Measurements from ENCODE around the gene PPP1R17. TPM values are rescaled to one million over a fixed set of nuclear protein-coding genes. Genes with fewer than 3 reads are reported as not detected.
A peak's percentile ranks its signal among the peaks of the same experiment; 100 is the strongest.

The PPP1R17 gene
- total RNA-seq, 1 donor from 2014 or later: not detected

DNA sequence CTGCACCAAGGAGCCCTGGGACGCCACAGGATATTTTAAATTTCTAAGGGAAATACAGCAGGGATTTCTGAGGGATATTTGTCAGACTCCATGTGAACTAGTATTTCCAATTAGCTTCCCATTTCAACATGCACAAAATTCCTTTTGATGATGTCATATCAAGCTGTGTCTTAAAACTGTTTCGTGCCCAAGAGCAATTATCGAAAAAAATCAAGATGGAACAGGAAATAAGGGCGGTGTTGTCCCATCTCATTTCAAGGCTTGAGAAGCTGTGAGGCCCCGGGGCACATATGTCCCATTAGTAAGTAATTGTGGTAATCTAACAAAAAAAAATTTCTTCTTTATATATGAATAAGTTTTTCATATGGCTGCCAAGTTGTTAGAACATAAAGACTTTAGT, 47.4 kb downstream of the PPP1R17 start:
- no peak for DNase-seq (ENCODE audit: extremely low spot score, unreplicated experiment)
- H3K27me3 Mint-ChIP-seq (ENCODE audit: unreplicated experiment): no peaks in the 10 kb centered on the region
- H3K9me3 Mint-ChIP-seq (ENCODE audit: unreplicated experiment): no peaks in the 10 kb centered on the region
- H3K4me3 Mint-ChIP-seq (ENCODE audit: unreplicated experiment): no peak overlapping the region
- H3K4me1 Mint-ChIP-seq (ENCODE audit: unreplicated experiment): peaks cover 4% of the 10 kb centered on the region
- H3K36me3 Mint-ChIP-seq (ENCODE audit: unreplicated experiment): no peaks in the 10 kb centered on the region
- TF ChIP-seq, protein P1, sequence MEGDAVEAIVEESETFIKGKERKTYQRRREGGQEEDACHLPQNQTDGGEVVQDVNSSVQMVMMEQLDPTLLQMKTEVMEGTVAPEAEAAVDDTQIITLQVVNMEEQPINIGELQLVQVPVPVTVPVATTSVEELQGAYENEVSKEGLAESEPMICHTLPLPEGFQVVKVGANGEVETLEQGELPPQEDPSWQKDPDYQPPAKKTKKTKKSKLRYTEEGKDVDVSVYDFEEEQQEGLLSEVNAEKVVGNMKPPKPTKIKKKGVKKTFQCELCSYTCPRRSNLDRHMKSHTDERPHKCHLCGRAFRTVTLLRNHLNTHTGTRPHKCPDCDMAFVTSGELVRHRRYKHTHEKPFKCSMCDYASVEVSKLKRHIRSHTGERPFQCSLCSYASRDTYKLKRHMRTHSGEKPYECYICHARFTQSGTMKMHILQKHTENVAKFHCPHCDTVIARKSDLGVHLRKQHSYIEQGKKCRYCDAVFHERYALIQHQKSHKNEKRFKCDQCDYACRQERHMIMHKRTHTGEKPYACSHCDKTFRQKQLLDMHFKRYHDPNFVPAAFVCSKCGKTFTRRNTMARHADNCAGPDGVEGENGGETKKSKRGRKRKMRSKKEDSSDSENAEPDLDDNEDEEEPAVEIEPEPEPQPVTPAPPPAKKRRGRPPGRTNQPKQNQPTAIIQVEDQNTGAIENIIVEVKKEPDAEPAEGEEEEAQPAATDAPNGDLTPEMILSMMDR (IDR thresholded peaks at IDR 0.05): no peak
- H3K27ac Mint-ChIP-seq (ENCODE audit: unreplicated experiment): no peak overlapping the region

DNA sequence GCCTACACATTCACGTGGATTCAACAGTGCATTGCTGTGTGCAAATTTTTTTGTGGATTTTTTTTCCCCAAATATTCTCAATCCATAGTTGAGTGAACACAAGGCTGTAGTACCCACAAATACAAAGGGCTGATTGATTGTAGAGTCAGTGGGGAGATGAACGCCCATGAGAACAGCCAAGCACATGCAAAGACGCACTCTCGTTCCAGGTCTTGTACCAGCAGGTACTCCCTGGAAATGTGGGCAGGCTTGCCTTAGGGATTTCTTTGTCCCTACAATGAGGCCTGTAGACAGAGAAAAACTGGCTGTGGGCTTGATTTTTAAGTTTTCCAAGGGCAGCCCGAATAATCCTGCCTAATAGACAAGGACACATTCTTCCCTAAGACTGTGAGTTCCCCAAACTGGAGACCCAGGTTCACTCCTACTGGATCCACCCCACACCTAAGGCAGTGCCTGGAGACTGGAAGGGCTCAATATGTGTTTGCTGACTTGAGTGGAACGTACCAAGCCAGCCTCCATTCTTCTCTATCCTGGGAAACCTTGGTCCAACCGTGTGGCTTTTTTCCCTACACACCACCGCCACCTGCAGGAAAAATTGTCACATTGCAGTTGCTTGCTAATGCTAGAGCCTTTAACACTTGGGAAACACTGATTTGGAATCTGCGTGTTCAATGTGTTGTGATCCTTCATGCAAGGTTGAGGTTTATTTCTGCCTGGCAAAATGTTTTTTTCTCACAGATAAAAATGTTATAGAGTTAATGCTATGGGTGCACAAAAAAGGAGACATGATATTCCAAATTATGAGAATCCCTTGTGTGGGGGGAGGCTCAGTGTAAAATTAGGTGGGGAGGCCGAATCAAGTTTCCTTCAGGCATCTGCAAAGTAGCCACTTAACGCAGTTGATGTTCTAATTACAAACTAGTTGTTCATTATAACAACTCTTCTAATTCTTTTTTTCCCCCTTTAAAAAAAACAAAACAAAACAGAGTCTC, 49.3 kb downstream of the PPP1R17 start:
- no peaks in the 10 kb centered on the region for H3K9me3 Mint-ChIP-seq (ENCODE audit: unreplicated experiment)
- TF ChIP-seq, protein P1 (IDR thresholded peaks at IDR 0.05): peak; percentile 88
- no peaks in the 10 kb centered on the region for H3K27me3 Mint-ChIP-seq (ENCODE audit: unreplicated experiment)
- H3K4me1 Mint-ChIP-seq (ENCODE audit: unreplicated experiment): peaks cover 4% of the 10 kb centered on the region
- no peak overlapping the region for H3K4me3 Mint-ChIP-seq (ENCODE audit: unreplicated experiment)
- no peak overlapping the region for H3K27ac Mint-ChIP-seq (ENCODE audit: unreplicated experiment)
- no peaks in the 10 kb centered on the region for H3K36me3 Mint-ChIP-seq (ENCODE audit: unreplicated experiment)
- DNase-seq (ENCODE audit: extremely low spot score, unreplicated experiment): peak; percentile 86

- no peaks in the 10 kb centered on the region for H3K27me3 Mint-ChIP-seq (ENCODE audit: unreplicated experiment)
- peaks cover 9% of the 10 kb centered on the region for H3K4me1 Mint-ChIP-seq (ENCODE audit: unreplicated experiment)
- DNase-seq (ENCODE audit: extremely low spot score, unreplicated experiment): no peak
- TF ChIP-seq, protein P1 (IDR thresholded peaks at IDR 0.05): no peak
- no peak overlapping the region for H3K27ac Mint-ChIP-seq (ENCODE audit: unreplicated experiment)
- H3K9me3 Mint-ChIP-seq (ENCODE audit: unreplicated experiment): no peaks in the 10 kb centered on the region
- no peak overlapping the region for H3K4me3 Mint-ChIP-seq (ENCODE audit: unreplicated experiment)
- peaks cover 11% of the 10 kb centered on the region for H3K36me3 Mint-ChIP-seq (ENCODE audit: unreplicated experiment)
Measured at GRCh38 chr7:31741852-31742251, 54.8 kb downstream of the PPP1R17 start.

- H3K9me3 Mint-ChIP-seq (ENCODE audit: unreplicated experiment): no peaks in the 10 kb centered on the region
- peaks cover 10% of the 10 kb centered on the region for H3K4me1 Mint-ChIP-seq (ENCODE audit: unreplicated experiment)
- H3K4me3 Mint-ChIP-seq (ENCODE audit: unreplicated experiment): no peak overlapping the region
- no peak overlapping the region for H3K27ac Mint-ChIP-seq (ENCODE audit: unreplicated experiment)
- H3K27me3 Mint-ChIP-seq (ENCODE audit: unreplicated experiment): no peaks in the 10 kb centered on the region
- TF ChIP-seq, protein P1 (IDR thresholded peaks at IDR 0.05): peak; percentile 96
- H3K36me3 Mint-ChIP-seq (ENCODE audit: unreplicated experiment): peaks cover 22% of the 10 kb centered on the region
- DNase-seq (ENCODE audit: extremely low spot score, unreplicated experiment): peak; percentile 86
Measured at GRCh38 chr7:31744294-31744874, 57.4 kb downstream of the PPP1R17 start.

DNA sequence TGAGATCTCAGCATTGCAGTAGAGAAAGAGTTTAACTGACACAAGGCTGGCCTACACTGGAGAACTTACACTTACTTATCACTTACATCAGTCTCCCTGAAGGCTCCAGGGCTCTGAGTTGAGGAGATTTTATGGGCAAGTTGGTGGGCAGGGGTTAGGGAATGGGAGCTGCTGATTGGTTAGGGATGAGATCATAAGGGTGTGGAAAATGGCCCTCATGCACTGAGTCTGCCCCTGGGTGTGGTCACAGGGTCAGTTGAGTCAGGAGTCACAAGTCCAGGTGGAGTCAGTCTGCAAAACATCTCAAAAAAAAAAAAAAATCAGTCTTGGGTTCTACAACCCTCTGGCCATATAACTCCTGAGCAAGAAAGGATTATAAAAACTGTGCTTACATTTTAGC, 60.5 kb downstream of the PPP1R17 start:
- TF ChIP-seq, protein P1 (IDR thresholded peaks at IDR 0.05): no peak
- no peak overlapping the region for H3K4me3 Mint-ChIP-seq (ENCODE audit: unreplicated experiment)
- peak overlapping the region; percentile 25 for H3K27ac Mint-ChIP-seq (ENCODE audit: unreplicated experiment)
- H3K27me3 Mint-ChIP-seq (ENCODE audit: unreplicated experiment): no peaks in the 10 kb centered on the region
- DNase-seq (ENCODE audit: extremely low spot score, unreplicated experiment): no peak
- no peaks in the 10 kb centered on the region for H3K9me3 Mint-ChIP-seq (ENCODE audit: unreplicated experiment)
- peaks cover 30% of the 10 kb centered on the region for H3K36me3 Mint-ChIP-seq (ENCODE audit: unreplicated experiment)
- H3K4me1 Mint-ChIP-seq (ENCODE audit: unreplicated experiment): peaks cover 10% of the 10 kb centered on the region
